GM18858 (cell line): ENCODE data around the gene FLAD1.

ENCODE experiments used
- ATAC-seq: cut with Tn5 transposase; IDR thresholded peaks from one replicate; pipeline ENCODE4 v1.9.1; 2021; ENCODE audit not compliant: unreplicated experiment

Gene FLAD1

DNA sequence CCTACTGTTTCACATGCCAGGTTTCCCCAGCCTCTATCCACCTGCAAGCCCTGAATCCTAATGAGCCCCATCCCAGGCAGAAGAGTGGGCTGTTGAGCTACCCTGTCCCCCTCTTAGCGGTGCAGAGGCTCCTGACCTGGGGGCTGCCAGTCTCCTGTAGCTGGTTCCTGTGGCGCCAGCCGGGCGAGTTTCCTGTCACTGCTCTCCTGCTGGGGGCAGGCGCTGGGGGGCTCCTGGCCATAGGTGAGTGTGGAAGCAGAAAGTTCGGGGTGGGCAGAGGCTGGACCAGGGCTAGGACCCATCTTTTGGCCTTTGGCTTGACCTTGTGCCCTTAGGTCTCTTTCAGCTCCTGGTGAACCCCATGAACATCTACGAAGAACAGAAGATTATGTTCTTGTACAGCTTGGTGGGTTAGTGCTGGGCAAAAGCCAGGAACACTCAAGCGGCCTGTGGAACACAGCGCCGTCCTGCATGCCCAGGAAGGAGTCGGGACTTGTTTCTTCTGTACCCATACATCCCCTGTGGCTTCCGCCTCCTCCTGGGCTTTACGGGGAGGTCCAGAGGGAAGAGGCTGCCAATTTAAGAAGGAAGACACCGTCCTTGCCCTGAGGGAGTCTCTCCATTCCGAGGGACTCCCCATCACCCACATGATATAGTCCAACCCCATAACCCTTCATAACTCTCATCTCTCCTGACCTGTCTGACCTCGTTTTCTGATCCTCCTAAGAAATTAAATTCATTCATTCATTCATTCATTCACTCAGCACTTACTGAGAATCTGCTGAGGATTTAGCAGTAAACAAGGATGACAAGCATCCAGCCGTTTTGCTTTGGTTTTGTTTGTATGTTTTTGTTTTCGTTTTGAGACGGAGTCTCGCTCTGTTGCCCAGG is 51.4 kb downstream of the FLAD1 start:
- ATAC-seq: no peak

- no peak for ATAC-seq
Observed at GRCh38 chr1:155035936-155036335, 52.8 kb downstream of the FLAD1 start.

DNA sequence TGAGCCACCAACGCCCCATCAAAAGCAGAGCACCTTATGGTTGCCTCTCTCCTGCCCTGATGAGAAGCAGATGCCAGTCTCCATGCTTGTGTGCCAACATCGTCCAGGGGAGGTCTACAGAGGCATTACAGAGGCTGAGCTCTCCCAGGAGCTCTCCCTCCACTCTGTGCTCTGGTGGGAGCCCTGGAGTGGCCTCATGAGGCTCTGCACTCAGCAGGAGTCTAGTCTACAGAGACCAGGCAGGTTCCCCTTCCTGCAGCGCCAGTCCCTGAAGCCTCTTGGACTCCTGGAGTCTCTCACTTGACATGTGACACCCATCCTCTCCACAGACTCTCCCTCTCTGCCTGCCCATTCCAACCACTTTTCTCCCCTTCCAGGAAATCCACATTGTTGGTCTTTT is 53.9 kb downstream of the FLAD1 start:
- ATAC-seq: no peak

DNA sequence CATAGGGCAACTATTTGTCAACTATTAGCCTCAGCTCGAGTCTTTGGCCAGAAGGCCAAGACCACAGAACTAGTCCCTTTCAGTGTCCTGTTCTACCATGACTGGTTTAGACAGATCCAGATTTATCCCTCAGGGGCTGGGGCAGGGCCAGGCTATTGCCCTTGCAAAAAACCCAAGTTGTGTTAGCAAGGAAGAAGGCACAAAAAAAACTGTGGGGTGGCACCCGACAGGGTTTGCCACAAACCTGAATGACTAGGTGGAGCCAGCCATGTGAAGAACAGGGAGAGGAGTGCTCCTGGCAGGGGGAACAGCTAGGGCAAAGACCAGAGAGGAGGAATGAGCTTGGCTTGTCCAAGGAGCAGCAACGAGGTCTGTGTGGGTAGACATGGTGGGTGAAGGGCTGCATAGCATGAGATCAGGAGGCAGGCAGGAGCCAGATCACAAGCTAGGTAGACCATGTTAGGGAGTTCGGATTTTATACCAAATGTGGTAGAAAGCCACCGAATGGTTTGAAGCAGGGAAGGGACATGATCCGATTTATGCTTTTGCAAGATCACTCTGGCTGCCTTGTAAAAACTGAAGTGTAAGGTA is 54.8 kb downstream of the FLAD1 start:
- ATAC-seq: no peak

DNA sequence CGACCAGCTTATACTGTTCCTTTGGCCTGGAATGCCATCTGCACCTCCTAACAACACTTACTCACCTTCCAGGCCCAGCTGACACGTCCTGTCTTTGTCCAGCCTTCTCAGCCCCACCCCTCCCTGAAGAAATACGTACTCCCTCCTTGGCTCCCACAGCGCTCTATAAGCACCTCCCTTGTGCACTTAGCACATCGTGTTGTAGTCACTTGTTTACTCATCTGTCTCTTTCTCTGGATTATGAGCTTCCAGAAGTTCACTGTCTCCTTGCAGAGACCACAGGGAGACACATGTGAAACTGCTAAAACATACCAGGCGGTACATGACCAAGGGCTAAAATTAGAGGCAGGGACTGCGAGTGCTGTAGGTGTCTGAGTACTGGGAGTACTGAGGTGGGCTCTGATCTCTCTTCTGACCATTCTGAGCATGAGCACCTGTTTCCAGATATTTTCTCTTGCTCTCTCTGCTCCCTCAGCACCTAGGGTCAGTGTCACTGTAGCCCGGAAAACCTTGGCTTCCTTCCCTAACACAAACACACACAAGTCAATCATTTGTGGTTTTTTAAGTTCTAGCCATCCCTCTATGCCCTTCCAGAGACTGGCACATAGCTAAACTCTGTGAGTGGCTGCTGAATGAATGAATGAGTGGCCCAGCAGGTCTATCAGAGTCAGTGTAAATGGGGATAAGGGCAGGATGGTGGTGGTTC is 55.6 kb downstream of the FLAD1 start:
- no peak for ATAC-seq

DNA sequence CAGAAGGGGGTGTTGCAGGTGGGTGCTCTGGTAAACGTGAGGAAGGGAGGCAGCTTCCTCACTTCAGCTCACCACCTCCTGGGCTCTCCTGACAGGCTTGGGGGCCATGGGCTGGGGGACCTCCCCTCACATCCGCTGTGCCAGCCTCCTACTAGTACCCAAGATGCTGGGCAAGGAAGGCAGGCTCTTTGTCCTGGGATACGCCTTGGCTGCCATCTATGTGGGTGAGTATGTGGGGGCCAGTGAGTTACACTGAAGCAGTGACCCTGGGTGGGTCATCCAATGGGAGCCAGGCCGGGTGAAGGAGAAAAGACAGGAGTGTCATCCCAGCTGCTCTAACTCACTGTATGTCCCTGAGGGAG is 56.1 kb downstream of the FLAD1 start:
- no peak for ATAC-seq

GRCh38 chr1:155040358-155041093 is 57.4 kb downstream of the FLAD1 start:
- no peak for ATAC-seq
